Activated T-cell treated with anti-CD3 and anti-CD28 coated beads, Interleukin-2, amount 50 U/mL, for 4 hours (primary cell): Measurements from ENCODE around the gene ANKZF1. TPM values are rescaled to one million over a fixed set of nuclear protein-coding genes. Genes with fewer than 3 reads are reported as not detected.

Experiments used
- ATAC-seq, 2 donors: fragments of 200-7000 bp; cut with Tn5 transposase; one replicate each; pipeline ENCODE4 v1.10.0; 2021
- DNase-seq: peaks from one replicate; pipeline ENCODE4 v3.0.0-alpha.2; 2020
- H3K27me3 Mint-ChIP-seq: one replicate; pipeline ENCODE4 v1.8.0; 2021; ENCODE audit warnings: low read depth, mixed read lengths
- H3K36me3 Mint-ChIP-seq: one replicate; pipeline ENCODE4 v1.8.0; 2022; ENCODE audit warnings: mixed read lengths; ENCODE audit not compliant: insufficient read depth
- H3K4me1 Mint-ChIP-seq: one replicate; pipeline ENCODE4 v1.8.0; 2021; ENCODE audit warnings: low read depth, mixed read lengths
- H3K4me3 Mint-ChIP-seq: one replicate; pipeline ENCODE4 v1.8.0; 2021; ENCODE audit warnings: mild to moderate bottlenecking, moderate library complexity, mixed read lengths
- H3K9me3 Mint-ChIP-seq: one replicate; pipeline ENCODE4 v1.8.0; 2021; ENCODE audit warnings: mixed read lengths
- total RNA-seq, 3 donors: library from RNA; stranded (reverse); gene quantifications; one replicate each; pipeline ENCODE4 v1.2.1, GENCODE V29; 2021

ANKZF1 gene
- total RNA-seq, 3 donors from 2014 or later = 40.8 to 52.1 (median 45.5) TPM

DNA sequence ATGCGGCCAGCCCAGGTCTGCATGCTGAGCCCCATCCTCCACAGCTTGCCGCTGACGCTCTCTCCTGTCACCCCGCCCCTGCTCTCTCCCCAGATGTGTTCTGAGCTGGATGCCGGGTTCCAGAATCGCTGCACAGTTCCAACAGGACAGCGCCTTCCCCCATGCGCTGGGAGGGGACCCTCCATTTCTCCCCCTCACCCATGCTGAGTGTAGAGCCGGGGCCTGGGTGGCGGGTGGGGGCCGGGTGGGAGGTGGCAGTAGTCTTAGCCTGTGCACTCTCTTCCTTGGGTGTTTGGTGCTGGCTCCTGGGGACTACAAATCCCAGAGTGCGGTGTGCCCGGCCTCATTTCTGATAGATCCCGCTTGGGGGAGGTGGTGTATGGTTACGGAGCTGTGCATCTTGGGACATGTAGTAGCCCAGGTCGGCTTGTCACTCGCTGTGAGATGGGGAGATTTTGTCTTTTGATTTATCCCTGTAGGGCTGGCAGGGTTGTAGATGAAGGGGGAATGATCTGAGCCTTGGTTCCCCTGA, 56.4 kb downstream of the ANKZF1 start:
- ATAC-seq = no peak
- no peak overlapping the region for H3K4me3 Mint-ChIP-seq
- H3K4me1 Mint-ChIP-seq = peaks cover 14% of the 10 kb centered on the region
- H3K27me3 Mint-ChIP-seq = no peaks in the 10 kb centered on the region
- H3K9me3 Mint-ChIP-seq = no peaks in the 10 kb centered on the region
- no peak for DNase-seq
- H3K36me3 Mint-ChIP-seq = peaks cover 24% of the 10 kb centered on the region

Other genes starting within 250 kb of the ANKZF1 start
- not detected for gene FEV, start 244.6 kb upstream of the ANKZF1 start, total RNA-seq
- not detected for gene CRYBA2, start 236.4 kb upstream of the ANKZF1 start, total RNA-seq
- not detected for gene CFAP65, start 188.3 kb upstream of the ANKZF1 start, total RNA-seq
- gene IHH, start 168.9 kb upstream of the ANKZF1 start, total RNA-seq = under 1 TPM in 1 of 3 donors, not detected in 2; 0.28 TPM
- gene NHEJ1, start 69.0 kb upstream of the ANKZF1 start, total RNA-seq = 10 to 100 TPM; 26.5 to 33.3 (median 30.1) TPM
- under 1 TPM; 0.71 to 0.89 (median 0.84) TPM for gene SLC23A3, start 59.8 kb upstream of the ANKZF1 start, total RNA-seq
- gene CNPPD1, start 52.9 kb upstream of the ANKZF1 start, total RNA-seq = 10 to 100 TPM; 66.8 to 78.9 (median 72.7) TPM
- gene RETREG2, start 51.5 kb upstream of the ANKZF1 start, total RNA-seq = 10 to 100 TPM; 55.0 to 63.1 (median 62.7) TPM
- 10 to 100 TPM; 27.0 to 35.3 (median 31.7) TPM for gene ZFAND2B, start 23.0 kb upstream of the ANKZF1 start, total RNA-seq
- 10 to 100 TPM; 14.8 to 17.2 (median 15.4) TPM for gene ABCB6, start 10.8 kb upstream of the ANKZF1 start, total RNA-seq
- gene ATG9A, start 170 bp upstream of the ANKZF1 start, total RNA-seq = 10 to 100 TPM; 29.7 to 31.4 (median 31.4) TPM
- 1 to 10 TPM; 2.3 to 3.2 (median 3.0) TPM for gene GLB1L, start 15.6 kb downstream of the ANKZF1 start, total RNA-seq
- 10 to 100 TPM; 19.1 to 21.3 (median 21.0) TPM for gene STK16, start 15.7 kb downstream of the ANKZF1 start, total RNA-seq
- gene TUBA4B, start 23.4 kb downstream of the ANKZF1 start, total RNA-seq = not detected
- 100 to 1,000 TPM; 167 to 201 (median 190) TPM for gene TUBA4A, start 24.1 kb downstream of the ANKZF1 start, total RNA-seq
- 10 to 100 TPM; 28.2 to 33.9 (median 30.9) TPM for gene DNAJB2, start 49.6 kb downstream of the ANKZF1 start, total RNA-seq
- under 1 TPM in 1 of 3 donors, not detected in 2; 0.19 TPM for gene PTPRN, start 79.6 kb downstream of the ANKZF1 start, total RNA-seq
- not detected for gene RESP18, start 102.9 kb downstream of the ANKZF1 start, total RNA-seq
- gene DNPEP, start 158.1 kb downstream of the ANKZF1 start, total RNA-seq = 100 to 1,000 TPM; 187 to 222 (median 221) TPM
- gene DES, start 188.6 kb downstream of the ANKZF1 start, total RNA-seq = under 1 TPM; 0.49 to 0.61 (median 0.58) TPM
- 1 to 10 TPM in 1 of 3 donors, under 1 TPM in 2; 0.74 to 2.1 (median 0.79) TPM for gene SPEG, start 205.0 kb downstream of the ANKZF1 start, total RNA-seq